ENCODE data around the gene OBP2B.
"Not testable (repeated sequence)": the region's sequence is repeated elsewhere in the genome, so short reads cannot be mapped to it uniquely, and the experiment has no call there.

GRCh38 chr9:133228474-133229193 lies 19.6 kb upstream of the OBP2B start:
- TF ChIP-seq CTCF (conservative IDR thresholded peaks at IDR 0.05); EZH2 (IDR thresholded peaks at IDR 0.05; ENCODE audit: low read depth): not testable (repeated sequence)

Data from PC-9 (cell line).